Stimulated activated CD4-positive, alpha-beta T cell treated with anti-CD3 and anti-CD28 coated beads, Interleukin-4, amount 100 ng/mL, for 4 hours (primary cell): Measurements from ENCODE around the gene C4orf46.

Source experiments
- DNase-seq, 2 experiments: peaks; one replicate each; pipeline ENCODE4 v3.0.0-alpha.2; 2020

The C4orf46 gene

GRCh38 chr4:158649111-158649680, 22.5 kb downstream of the C4orf46 start:
- DNase-seq = no peak

- DNase-seq = no peak
Measured at GRCh38 chr4:158644760-158645159, 26.9 kb downstream of the C4orf46 start.

GRCh38 chr4:158644356-158644755, 27.3 kb downstream of the C4orf46 start:
- no peak for DNase-seq

- no peak for DNase-seq
Measured at GRCh38 chr4:158636619-158637018, 35.1 kb downstream of the C4orf46 start.

- DNase-seq = no peak
Measured at GRCh38 chr4:158630893-158631292, 40.8 kb downstream of the C4orf46 start.

- DNase-seq = no peak
Measured at GRCh38 chr4:158625544-158625943, 46.1 kb downstream of the C4orf46 start.

- DNase-seq = no peak
Measured at GRCh38 chr4:158624889-158625478, 46.7 kb downstream of the C4orf46 start.

- no peak for DNase-seq
Measured at GRCh38 chr4:158622251-158622650, 49.4 kb downstream of the C4orf46 start.

GRCh38 chr4:158621729-158622128, 50.0 kb downstream of the C4orf46 start:
- DNase-seq = no peak

GRCh38 chr4:158617956-158618355, 53.7 kb downstream of the C4orf46 start:
- no peak for DNase-seq
